Measurements from ENCODE around the gene ZFP64. TPM values are rescaled to one million over a fixed set of nuclear protein-coding genes. Genes with fewer than 3 reads are reported as not detected.

The ZFP64 gene
- total RNA-seq, 1 donor from 2014 or later, result 20.3 TPM

- Histone ChIP-seq H3K4me1 (ENCODE audit: insufficient read depth, low read length) (no peaks in the 10 kb centered on the region), H2AFZ (ENCODE audit: low read depth, low read length) (no peak overlapping the region), H3K9ac (ENCODE audit: low read length) (no peak overlapping the region), H3K36me3 (ENCODE audit: insufficient read depth, low read length) (no peaks in the 10 kb centered on the region), H3K4me3 (ENCODE audit: insufficient read depth, low read depth, low read length) (no peak overlapping the region), H3K4me2 (ENCODE audit: low read length) (no peak overlapping the region), H3K27me3 (ENCODE audit: insufficient read depth, low read length) (no peaks in the 10 kb centered on the region), H3K79me2 (ENCODE audit: insufficient read depth, low read length) (no peaks in the 10 kb centered on the region), H3K9me3 (ENCODE audit: insufficient read depth, low read depth, low read length) (no peaks in the 10 kb centered on the region), H3K27ac (ENCODE audit: low read depth, low read length) (no peak overlapping the region), H4K20me1 (ENCODE audit: insufficient read depth, low read length) (no peaks in the 10 kb centered on the region)
- Mint-ChIP-seq H3K4me3 (ENCODE audit: unreplicated experiment) (no peak overlapping the region), H3K36me3 (ENCODE audit: low read depth, unreplicated experiment) (no peaks in the 10 kb centered on the region), H3K27me3 (ENCODE audit: low read depth, unreplicated experiment) (peaks cover 3% of the 10 kb centered on the region), H3K27ac (ENCODE audit: unreplicated experiment) (no peak overlapping the region), H3K9me3 (ENCODE audit: unreplicated experiment) (peaks cover 9% of the 10 kb centered on the region), H3K4me1 (ENCODE audit: low read depth, unreplicated experiment) (no peaks in the 10 kb centered on the region)
- DNase-seq (ENCODE audit: low read depth), result no peak
- FAIRE-seq, result no peak
- TF ChIP-seq CTCF (IDR thresholded peaks at IDR 0.05; ENCODE audit: insufficient read depth, low read depth, low read length) (no peak), EZH2 (IDR thresholded peaks at IDR 0.05; ENCODE audit: insufficient read depth, low read length) (no peak)
These were observed 17.6 kb upstream of the ZFP64 start for GRCh38 chr20:52209154-52209571.

GRCh38 chr20:52207020-52207810, 15.6 kb upstream of the ZFP64 start:
- H3K27me3 Mint-ChIP-seq (ENCODE audit: low read depth, unreplicated experiment), result peaks cover 3% of the 10 kb centered on the region
- no peak for FAIRE-seq
- no peak overlapping the region for H3K27ac Mint-ChIP-seq (ENCODE audit: unreplicated experiment)

More at GRCh38 chr20:52207020-52207810, 15.6 kb upstream of the ZFP64 start:
- Histone ChIP-seq H3K79me2 (ENCODE audit: insufficient read depth, low read length) (no peaks in the 10 kb centered on the region), H3K27me3 (ENCODE audit: insufficient read depth, low read length) (no peaks in the 10 kb centered on the region), H2AFZ (ENCODE audit: low read depth, low read length) (no peak overlapping the region), H3K4me2 (ENCODE audit: low read length) (no peak overlapping the region), H3K4me1 (ENCODE audit: insufficient read depth, low read length) (no peaks in the 10 kb centered on the region), H3K36me3 (ENCODE audit: insufficient read depth, low read length) (no peaks in the 10 kb centered on the region), H3K9ac (ENCODE audit: low read length) (no peak overlapping the region), H3K27ac (ENCODE audit: low read depth, low read length) (no peak overlapping the region), H3K4me3 (ENCODE audit: insufficient read depth, low read depth, low read length) (no peak overlapping the region), H3K9me3 (ENCODE audit: insufficient read depth, low read depth, low read length) (no peaks in the 10 kb centered on the region), H4K20me1 (ENCODE audit: insufficient read depth, low read length) (no peaks in the 10 kb centered on the region)
- TF ChIP-seq CTCF (IDR thresholded peaks at IDR 0.05; ENCODE audit: insufficient read depth, low read depth, low read length) (no peak), EZH2 (IDR thresholded peaks at IDR 0.05; ENCODE audit: insufficient read depth, low read length) (no peak)
- Mint-ChIP-seq H3K4me3 (ENCODE audit: unreplicated experiment) (no peak overlapping the region), H3K9me3 (ENCODE audit: unreplicated experiment) (peaks cover 3% of the 10 kb centered on the region), H3K4me1 (ENCODE audit: low read depth, unreplicated experiment) (no peaks in the 10 kb centered on the region), H3K36me3 (ENCODE audit: low read depth, unreplicated experiment) (no peaks in the 10 kb centered on the region)
- DNase-seq (ENCODE audit: low read depth), result no peak
